GM21529 (cell line): ENCODE measurements around the gene PALD1.
"Not testable (repeated sequence)": the region's sequence is repeated elsewhere in the genome, so short reads cannot be mapped to it uniquely, and the experiment has no call there.

Source experiments
- ATAC-seq: cut with Tn5 transposase; IDR thresholded peaks from one replicate; pipeline ENCODE4 v1.9.1; 2021; ENCODE audit not compliant: unreplicated experiment

The PALD1 gene

GRCh38 chr10:70600512-70601395 lies 122.2 kb downstream of the PALD1 start:
- ATAC-seq: no peak

DNA sequence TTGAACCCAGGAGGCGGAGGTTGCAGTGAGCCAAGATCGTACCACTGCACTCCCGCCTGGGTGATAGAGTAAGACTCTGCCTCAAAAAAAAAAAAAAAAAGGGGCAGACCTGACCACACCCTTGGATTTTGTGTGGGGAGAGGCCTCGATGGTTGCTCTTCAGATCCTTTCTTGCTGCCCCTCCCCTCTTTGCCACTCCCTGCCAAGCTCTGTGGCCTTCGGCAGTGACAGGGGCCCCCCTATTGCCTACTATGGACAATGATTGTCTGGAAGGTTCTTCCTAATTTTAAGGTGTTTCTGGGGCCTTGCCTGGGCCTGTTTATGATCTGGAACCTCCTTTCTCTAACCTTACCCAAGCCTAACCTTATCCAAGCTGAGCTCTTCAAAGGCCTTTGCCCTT lies 123.2 kb downstream of the PALD1 start:
- no peak for ATAC-seq

GRCh38 chr10:70602665-70603448 lies 124.3 kb downstream of the PALD1 start, which contains the start of gene PRF1:
Gene PRF1, minus strand, starts transcription at chr10:70602741. Its CDS starts 1,839 bp downstream, at chr10:70600902.
- ATAC-seq: no peak

- no peak for ATAC-seq
Observed at GRCh38 chr10:70603449-70603801, 124.9 kb downstream of the PALD1 start.

- ATAC-seq: no peak
Observed at GRCh38 chr10:70604106-70604505, 125.5 kb downstream of the PALD1 start.

GRCh38 chr10:70605161-70605560 lies 126.6 kb downstream of the PALD1 start:
- no peak for ATAC-seq

- no peak for ATAC-seq
Observed at GRCh38 chr10:70607936-70608335, 129.4 kb downstream of the PALD1 start.

DNA sequence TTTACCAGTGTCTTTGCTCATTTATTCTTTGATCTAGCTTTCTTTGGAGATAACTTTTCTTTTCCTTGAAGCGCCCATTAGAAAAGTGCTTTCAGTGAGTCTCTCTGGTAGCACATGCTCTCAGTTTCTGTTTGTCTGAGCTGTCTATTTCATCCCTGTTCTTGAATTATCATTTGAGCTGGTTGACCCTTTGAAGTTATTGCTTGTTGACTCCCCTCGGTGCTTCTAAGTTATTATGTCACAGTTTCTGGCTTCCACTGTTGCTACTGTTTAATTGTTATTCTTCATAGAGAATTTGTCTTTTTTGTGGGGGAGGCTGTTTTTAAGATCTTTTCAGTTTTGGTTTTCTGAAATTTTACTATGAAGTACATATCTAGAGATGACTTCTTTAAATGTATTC lies 135.4 kb downstream of the PALD1 start:
- no peak for ATAC-seq

GRCh38 chr10:70614364-70614763 lies 135.8 kb downstream of the PALD1 start:
- not testable (repeated sequence) for ATAC-seq

- no peak for ATAC-seq
Observed at GRCh38 chr10:70615211-70615610, 136.6 kb downstream of the PALD1 start.

- no peak for ATAC-seq
Observed at GRCh38 chr10:70615784-70616522, 137.4 kb downstream of the PALD1 start.

DNA sequence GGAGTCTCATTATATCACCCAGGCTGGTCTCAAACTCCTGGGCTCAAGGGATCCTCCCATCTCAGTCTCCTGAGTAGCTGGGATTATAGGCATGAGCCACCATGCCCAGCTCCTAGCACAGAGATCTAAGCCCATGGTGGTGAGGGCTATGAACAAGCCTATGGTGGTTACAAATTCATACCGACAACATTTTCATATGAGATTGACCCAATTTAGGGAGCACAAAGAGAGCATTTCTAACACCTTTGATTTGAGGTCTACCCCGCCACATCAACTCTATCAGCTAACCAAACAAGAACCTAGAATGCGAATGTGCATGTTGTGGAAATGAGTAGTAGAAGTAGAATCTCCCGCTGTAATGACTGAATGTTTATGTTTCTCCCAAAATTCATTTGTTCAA lies 138.2 kb downstream of the PALD1 start:
- no peak for ATAC-seq
